Medulla oblongata (tissue), 1 donor: Measurements from ENCODE around the gene ADAMTS2.

ENCODE experiments used
- DNase-seq: peaks from one replicate; pipeline ENCODE4 v3.0.0-alpha.2; 2015; ENCODE audit errors: extremely low spot score

The ADAMTS2 gene

GRCh38 chr5:179343719-179344430 lies 1.4 kb downstream of the ADAMTS2 start:
- no peak for DNase-seq

- DNase-seq = no peak
Observed at GRCh38 chr5:179343021-179343718, 2.1 kb downstream of the ADAMTS2 start.

GRCh38 chr5:179342577-179342976 lies 2.7 kb downstream of the ADAMTS2 start:
- DNase-seq = no peak

DNA sequence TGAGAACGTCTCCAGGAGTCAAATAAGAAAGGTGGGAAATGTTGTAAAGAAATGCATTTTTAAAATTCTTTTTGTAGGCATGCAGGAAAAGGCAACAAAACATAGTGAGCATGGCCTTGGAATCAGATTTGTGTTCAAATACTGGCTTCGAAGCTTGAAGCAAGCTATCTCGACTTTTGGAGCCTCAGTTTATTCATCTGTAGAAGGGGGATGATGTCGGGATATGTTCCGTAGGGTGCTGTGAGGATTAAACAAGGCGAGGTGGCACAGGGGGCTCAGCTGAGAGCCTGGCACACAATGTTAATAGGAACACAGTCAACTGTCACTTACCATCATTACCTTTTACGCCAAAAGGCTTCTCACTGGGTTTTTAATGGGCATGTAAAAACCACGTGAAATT lies 4.8 kb downstream of the ADAMTS2 start:
- no peak for DNase-seq

DNA sequence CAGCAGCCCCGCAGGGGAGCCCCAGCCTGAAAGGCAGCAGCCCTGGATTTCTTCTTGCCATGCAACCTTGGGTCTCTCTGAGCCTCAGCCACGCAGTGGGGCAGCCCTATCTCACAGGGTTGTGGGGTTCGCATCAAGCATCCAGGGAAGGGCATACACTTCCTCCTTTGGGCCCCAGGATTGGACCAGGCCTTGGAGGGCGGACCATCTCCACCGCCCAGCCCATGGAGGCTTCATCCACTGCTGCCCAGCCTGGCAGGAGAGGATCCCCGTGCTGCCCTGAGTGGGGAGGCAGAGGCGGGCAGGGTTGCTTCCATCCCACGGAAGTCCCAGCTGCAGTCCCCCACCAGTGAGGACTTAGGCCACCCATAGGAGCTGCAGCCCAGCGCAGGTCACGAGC lies 5.3 kb downstream of the ADAMTS2 start:
- DNase-seq = no peak

- DNase-seq = no peak
Observed at GRCh38 chr5:179339081-179339480, 6.2 kb downstream of the ADAMTS2 start.

DNA sequence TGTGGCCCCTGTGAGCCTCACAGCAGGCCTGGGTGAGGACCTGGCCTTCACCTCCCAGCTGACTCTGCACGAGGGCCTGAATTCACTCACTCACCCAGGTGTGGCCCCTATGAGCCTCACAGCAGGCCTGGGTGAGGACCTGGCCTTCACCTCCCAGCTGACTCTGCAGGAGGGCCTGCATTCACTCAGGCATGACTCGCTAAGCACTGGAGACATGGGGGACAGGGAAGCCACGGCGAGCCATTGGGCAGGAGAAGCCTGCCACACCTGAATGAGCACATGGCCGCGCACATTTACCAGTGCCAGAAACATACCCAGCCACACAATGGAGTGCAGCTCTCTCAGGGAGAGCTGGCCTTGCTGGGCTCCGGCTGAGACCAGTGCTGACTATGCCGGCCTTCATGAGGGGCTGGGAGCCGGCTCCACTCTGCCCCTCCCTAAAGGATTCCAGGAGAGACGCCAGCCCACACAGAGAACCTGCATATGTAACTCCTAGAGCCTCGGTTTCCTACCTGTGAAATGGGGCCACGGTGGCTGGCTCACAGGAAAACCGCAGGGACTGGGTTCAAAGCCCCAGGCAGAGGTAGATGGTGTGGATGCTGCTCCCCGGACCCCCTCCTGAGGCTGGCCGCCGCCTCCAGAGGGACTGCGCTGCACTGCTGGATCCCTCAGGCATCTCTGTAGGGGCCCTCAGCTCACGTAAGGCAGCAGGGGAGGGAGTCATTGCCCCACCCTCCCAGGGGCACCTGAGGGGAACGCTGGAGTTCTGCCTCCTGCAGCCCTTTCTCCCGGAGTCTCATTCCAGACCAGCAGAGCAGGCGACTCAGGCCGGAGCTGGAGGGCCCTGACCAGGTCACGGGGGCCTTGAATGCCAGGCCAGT lies 7.2 kb downstream of the ADAMTS2 start:
- no peak for DNase-seq

GRCh38 chr5:179336871-179337795 lies 8.1 kb downstream of the ADAMTS2 start:
- DNase-seq = no peak

GRCh38 chr5:179336126-179336870 lies 9.0 kb downstream of the ADAMTS2 start:
- DNase-seq = no peak

GRCh38 chr5:179333796-179334761 lies 11.2 kb downstream of the ADAMTS2 start:
- DNase-seq = no peak

DNA sequence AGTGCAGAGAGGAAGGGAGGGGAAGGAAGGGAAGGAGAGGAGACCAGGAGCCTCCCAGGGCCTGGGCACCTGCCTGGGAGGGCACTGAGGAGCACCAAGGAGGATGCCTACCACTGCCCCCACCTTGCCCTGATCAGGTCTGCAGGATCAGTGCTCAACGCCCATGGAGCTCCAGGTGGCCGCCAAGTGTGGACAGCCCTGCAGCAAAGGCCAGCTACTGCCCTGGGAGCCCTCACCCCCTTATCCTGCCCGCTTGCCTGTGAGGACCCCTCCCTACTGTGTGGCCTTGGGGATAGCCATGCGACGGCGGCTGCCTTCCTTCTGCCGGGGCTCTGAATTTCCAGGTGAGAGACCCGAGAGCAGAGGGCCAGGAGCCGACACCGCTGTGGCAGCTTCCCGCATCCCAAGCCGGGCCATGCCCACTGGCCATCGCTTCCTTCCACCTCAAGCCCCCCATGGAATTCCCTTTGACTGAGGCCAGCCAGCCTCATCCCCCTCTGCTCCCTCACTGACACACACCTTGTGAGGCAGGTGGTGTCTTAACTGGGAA lies 12.4 kb downstream of the ADAMTS2 start:
- DNase-seq = no peak

- no peak for DNase-seq
Observed at GRCh38 chr5:179331591-179332375, 13.5 kb downstream of the ADAMTS2 start.

GRCh38 chr5:179330186-179330900 lies 14.9 kb downstream of the ADAMTS2 start:
- no peak for DNase-seq

- no peak for DNase-seq
Observed at GRCh38 chr5:179328291-179328690, 17.0 kb downstream of the ADAMTS2 start.

DNA sequence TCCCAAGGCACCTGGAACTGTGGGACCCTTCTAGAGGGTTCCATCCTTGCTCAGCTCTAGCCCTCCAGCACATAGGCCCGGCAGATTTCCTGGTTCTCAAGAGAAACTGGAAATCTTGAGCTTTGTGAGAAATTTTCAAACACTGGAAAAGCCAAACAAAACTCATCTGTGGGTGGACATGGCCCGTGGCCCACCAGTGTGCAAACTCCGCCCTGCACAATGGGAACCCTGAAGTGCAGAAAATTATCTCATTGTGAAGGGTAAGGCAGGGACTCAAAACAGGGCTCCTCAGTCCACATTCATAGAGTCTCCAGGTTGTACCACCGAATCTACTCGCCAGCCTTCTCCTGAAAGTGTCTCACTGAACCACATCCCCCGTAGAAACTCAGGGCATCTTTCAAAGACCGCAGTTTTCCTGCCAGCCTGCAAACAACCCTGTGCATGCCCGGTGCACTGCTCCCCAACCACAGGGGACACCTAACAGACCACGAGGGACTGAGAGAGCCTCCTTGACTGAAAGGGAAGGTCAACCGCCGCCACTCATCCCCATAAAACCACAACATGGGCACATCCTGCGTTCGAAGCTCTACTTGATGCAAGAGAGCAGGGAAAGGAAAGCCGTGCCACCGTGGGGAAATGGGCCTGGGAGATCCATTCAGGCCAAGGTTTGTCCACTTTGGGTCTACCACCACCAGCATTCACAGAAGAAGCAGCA lies 18.1 kb downstream of the ADAMTS2 start:
- no peak for DNase-seq

DNA sequence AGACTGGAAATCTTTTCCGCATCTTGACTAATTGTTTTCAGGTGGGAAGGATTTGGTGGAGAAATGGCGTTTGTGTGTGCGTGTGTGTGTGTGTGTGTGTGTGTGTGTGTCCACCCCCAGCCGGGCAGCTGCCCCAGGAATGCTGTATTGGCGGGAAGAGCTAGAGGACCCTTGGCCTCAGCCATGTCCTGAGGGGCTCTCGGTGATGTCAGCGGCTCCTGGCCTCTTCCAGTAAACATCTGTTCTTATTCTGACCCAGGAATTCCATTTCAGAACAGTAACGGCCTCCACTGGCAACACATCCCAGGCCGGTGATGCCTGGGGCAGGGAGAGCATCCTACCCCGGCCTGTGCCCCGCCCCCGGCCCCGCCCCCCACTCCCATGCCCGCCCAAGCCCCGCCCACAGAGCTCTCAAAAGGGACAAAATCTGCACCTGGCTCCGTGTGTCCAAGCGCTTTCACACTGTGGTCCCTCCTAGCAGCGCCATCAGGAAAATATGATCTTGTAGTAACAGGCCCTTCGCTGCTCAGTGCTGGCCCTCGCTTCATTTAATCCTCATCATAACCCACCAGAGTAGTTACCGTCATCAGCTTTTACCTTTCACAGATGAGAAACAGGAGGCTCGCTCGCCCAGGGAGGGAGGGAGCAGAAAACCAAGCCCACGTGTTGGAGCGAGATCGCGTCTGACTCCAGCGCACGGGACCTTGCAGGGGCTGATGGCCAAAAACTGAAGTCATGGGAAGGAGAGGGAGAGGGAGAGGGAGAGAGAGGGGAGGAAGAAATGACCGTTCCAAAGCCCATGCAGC lies 18.9 kb downstream of the ADAMTS2 start:
- DNase-seq = no peak
